GM18499 (cell line): ENCODE measurements around the gene HTR3B.
"Not testable (repeated sequence)": the region's sequence is repeated elsewhere in the genome, so short reads cannot be mapped to it uniquely, and the experiment has no call there.

ENCODE experiments used
- ATAC-seq: cut with Tn5 transposase; IDR thresholded peaks from one replicate; pipeline ENCODE4 v1.9.1; 2021; ENCODE audit warnings: moderate number of reproducible peaks; ENCODE audit not compliant: insufficient read depth, unreplicated experiment

The HTR3B gene

DNA sequence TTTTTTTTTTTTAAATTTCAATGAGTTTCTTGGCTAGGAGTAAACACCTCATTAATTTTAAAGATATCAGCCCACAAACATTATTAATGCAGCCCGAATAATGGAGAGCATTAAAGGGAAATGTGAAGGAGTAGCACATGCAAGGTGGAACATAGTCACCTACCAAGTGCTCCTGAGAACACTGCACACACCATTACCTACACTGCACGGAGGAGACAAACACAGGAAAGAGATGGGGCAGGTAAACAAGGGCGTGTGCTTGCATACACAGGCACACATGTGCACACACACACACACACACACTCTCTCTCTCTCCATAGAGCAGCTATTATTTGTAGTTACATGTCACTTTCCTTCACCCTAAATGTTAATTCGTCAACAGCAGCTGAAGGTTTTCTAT, 30.2 kb downstream of the HTR3B start:
- ATAC-seq, result no peak

DNA sequence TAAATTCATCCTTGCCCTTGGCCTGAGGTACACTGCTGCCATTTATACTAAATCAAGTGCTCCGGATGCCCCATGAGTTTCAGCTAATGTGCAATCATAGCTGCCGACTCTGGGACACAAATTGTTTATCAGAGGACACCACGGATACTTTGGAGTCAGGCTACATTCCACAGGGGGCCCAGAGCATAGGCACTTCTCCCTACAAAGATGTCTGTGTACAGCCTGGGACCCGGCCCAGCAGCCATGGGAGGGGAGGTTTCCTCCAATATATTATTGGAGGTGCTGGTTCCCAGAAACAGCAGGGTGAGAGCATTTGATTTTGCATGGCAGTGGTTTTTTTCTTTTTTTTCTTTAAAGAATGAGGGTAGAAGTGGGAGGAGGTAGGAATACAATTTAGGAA, 31.3 kb downstream of the HTR3B start:
- no peak for ATAC-seq

- ATAC-seq, result no peak
Observed at GRCh38 chr11:113937918-113938317, 33.3 kb downstream of the HTR3B start.

DNA sequence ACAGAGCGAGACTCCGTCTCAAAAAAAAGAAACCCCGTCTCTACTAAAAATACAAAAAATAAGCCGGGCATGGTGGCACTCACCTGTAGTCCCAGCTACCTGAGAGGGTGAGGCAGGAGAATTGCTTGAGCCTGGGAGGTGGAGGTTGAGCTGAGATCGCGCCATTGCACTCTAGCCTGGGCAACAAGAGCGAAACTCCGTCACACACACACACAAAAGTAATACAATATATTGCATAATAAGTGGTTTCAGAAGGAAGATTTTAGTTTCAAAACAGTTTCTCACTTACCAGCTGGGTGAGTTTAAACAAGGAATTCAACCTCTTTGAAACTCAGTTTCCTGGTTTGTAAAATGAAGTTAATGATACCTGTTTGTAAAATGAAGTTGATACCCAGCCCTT, 37.7 kb downstream of the HTR3B start:
- no peak for ATAC-seq

DNA sequence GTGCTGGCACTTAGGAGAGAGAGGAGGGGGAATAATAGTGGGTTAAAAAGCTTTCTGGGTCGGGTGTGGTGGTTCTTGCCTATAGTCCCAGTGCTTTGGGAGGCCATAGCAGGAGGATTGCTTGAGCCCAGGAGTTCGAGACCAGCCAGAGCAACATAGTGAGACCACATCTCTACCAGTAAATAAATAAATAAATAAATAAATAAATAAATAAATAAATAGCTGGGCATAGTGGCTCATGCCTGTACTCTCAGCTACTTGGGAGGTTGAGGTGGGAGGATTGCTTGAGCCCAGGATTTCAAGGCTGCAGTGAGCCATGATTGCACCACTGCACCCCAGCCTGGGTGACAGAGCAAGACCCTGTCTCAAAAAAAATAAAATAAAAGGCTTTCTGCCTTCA, 41.6 kb downstream of the HTR3B start:
- ATAC-seq, result not testable (repeated sequence)

- ATAC-seq, result no peak
Observed at GRCh38 chr11:113947994-113948393, 43.4 kb downstream of the HTR3B start.

- ATAC-seq, result no peak
Observed at GRCh38 chr11:113949891-113950290, 45.3 kb downstream of the HTR3B start.

- ATAC-seq, result no peak
Observed at GRCh38 chr11:113951537-113951936, 46.9 kb downstream of the HTR3B start.

- no peak for ATAC-seq
Observed at GRCh38 chr11:113952070-113952469, 47.5 kb downstream of the HTR3B start.

GRCh38 chr11:113952588-113952987, 48.0 kb downstream of the HTR3B start:
- ATAC-seq, result no peak

DNA sequence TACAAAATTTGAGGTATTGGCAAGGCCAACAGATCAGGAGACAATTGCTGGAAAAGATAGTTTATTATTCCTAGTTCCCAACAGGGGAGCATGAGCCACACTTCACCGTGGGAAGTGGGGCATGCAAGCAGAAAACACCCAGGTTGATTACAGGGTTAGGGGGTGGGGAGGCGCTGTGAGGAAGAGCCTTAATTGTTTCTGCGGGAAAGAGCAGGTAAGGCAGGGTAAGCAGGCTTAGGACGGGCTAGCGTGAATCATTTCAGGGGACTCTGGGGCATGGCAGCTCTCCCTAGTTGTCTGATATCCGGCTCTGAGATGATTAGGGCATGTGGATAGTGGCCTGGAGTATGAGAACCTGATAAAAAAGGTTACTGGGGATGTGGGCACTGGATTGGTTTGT, 49.6 kb downstream of the HTR3B start:
- no peak for ATAC-seq

DNA sequence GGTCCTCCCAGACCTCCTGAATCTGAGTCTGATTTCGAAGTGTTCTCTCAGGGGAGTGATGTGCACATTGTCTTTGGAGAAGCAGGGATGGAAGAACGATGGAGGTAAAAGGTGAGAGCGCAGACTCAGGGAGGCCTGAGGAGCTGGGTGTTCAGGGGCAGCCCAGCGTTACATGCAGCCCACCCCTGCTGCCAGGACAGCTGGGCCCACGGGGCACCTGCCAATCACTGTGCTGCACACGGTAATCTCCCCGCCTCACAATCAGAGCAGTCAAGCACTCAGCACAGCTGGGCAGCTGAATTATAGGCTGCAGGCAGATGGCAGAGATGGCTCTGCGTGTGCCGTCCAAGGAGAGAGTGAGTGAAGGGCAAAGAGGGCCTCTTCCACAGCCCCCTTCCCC, 52.4 kb downstream of the HTR3B start:
- ATAC-seq, result no peak

GRCh38 chr11:113960702-113961330, 56.2 kb downstream of the HTR3B start:
- no peak for ATAC-seq

DNA sequence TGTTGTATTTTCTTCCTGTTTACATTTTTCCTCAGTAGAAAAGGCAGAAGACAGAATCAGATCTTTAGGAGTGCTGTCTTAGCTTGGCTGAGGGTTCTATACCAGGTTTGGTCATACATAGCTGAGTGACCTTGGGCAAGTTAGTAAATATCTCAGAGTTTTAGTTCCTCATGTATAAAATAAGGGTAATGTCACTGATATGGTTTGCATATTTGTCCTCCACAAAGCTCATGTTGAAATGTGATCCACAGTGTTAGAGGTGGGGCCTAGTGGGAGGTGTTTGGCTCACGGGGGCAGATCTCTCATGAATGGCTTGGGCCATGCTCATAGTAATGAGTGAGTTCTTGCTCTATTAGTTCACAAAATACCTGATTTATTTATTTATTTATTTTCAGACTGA, 62.8 kb downstream of the HTR3B start:
- ATAC-seq, result no peak

DNA sequence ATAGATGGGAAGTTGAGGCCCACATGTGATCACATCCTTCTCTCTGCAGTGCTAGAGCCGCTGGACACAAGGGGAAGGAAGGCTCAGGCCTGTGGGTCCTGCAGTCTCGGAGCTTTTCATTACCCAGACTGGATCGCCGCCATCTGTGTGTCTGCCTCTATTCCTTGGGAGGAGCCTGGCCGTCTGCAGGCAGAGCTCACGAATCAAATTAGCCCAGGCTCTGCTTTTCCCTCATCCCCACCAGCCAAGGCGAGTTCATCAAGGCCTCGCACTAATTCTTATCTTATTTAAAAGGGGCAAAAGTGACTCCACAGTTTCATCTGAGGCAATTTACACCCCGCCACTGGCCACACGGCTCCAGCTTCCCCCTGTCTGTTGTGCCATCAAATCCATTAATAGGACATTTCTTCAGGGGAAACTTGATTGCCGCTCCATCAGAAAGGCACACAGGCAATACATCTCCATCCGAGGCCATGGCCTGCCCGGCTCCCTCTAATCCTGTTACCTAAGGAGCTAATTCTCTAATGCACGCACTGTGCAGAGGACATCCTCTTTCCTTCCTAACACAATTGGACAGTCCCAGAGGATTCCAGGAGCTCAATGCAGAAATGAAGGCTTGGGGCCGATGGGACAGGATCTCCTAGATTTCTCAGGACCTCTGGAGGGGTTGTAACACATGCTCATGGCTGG, 67.1 kb downstream of the HTR3B start:
- no peak for ATAC-seq

DNA sequence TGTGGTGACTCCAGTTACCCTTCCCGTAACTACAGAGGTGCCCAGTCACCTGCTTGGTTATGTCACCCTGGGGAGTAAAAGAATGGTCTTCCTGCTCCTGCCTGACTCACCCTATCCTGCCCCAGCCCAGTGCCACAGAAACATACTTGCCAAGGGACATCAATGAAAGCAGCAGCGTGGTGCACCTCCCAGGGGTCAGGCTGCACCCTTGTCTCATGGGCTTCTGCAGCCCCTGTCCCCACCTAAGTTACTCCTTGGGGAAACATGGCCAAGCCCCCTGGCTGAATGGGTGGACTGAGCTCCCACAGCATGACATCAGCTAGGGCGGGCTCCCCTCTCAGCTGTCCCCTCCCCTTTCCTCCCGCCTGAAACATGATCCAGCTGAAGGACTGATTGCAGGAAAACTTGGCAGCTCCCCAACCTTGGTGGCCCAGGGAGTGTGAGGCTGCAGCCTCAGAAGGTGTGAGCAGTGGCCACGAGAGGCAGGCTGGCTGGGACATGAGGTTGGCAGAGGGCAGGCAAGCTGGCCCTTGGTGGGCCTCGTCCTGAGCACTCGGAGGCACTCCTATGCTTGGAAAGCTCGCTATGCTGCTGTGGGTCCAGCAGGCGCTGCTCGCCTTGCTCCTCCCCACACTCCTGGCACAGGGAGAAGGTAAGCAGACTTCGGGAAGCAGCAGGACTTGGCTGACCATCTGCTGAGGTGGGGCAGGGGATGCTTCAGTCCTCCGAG, 70.3 kb downstream of the HTR3B start, which contains the start of gene HTR3A:
HTR3A (plus strand) TSS at position 368 of the 730 bp plus-strand sequence; CDS start at position 586, 218 bp downstream.
- no peak for ATAC-seq

- ATAC-seq, result no peak
Observed at GRCh38 chr11:113977071-113977490, 72.5 kb downstream of the HTR3B start.

- ATAC-seq, result no peak
Observed at GRCh38 chr11:113977701-113978100, 73.1 kb downstream of the HTR3B start.

DNA sequence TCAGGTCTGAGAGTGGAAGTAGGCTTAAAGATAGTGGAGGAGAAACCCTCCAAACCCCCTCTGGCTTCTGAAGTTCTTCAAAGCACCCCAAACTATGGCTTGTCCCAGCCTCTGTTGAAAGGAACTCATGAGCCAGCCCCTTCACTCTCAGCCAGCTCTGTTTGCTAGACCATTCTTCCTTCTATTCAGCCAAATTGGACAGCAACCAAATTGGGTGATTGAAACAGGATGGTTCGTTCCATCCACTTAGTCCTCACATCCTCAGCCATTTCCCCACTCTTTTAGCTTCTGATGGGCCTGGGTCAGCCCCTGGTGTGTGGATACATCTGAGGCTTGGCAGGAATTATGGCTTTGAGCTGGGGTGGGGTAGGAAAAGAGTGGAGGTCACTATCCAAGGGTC, 74.8 kb downstream of the HTR3B start:
- ATAC-seq, result no peak

DNA sequence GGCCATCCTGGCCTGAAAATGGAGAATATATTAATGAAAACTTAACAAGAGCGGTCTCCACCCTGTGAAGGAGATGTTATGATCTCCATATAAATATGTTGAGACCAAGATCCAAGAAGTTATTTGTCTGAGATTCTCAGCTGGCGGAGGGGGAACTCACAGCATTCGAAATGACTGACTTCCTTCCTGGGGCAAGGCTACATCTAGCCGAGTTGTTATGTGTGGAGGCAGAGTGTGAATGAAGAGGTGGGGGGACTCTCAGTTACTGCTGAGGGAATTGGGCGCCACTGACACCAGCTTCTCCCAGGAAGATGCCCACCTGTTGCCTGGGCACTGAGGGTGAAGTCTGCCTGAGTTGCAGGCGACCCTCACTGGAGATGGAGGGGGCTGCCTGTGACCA, 76.2 kb downstream of the HTR3B start:
- ATAC-seq, result no peak

DNA sequence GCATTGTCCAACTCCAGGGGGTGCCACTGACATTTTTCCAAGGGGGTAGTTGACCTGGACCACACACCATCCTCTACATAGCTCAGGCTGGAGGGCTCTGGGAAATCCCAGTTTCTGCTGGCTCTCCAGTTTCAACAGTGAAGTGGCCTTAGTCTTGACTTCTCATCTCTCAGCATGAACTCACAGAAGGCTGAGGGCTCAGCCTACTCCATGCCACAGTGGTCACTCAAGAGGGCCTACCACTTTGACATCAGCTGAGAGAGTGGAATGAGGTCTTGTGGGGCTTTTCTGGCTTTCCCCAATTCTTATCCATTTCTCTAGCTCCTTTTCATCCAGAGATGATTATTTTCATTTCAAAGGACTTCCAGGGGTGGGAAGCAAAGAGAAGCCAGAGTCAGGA, 77.7 kb downstream of the HTR3B start:
- ATAC-seq, result no peak
